ENCODE data around the gene TPSAB1.
A peak's percentile ranks its signal among the peaks of the same experiment; 100 is the strongest.

TPSAB1 gene

GRCh38 chr16:1279081-1279944 lies 38.8 kb downstream of the TPSAB1 start:
- peaks cover 5% of the 10 kb centered on the region for H3K27me3 ChIP-seq (ENCODE audit: insufficient read depth, poor library complexity, severe bottlenecking)
- DNase-seq (ENCODE audit: low spot score) (peak; percentile 61), ATAC-seq (ENCODE audit: low read depth) (no peak)
- no peaks in the 10 kb centered on the region for H3K9me3 ChIP-seq (ENCODE audit: severe bottlenecking)
- no peaks in the 10 kb centered on the region for H3K36me3 ChIP-seq (ENCODE audit: low read depth)
- TF ChIP-seq CTCF (IDR thresholded peaks at IDR 0.05; ENCODE audit: poor library complexity, severe bottlenecking): no peak
- no peaks in the 10 kb centered on the region for H3K4me1 ChIP-seq (ENCODE audit: insufficient read depth, poor library complexity, severe bottlenecking)
- no peak overlapping the region for H3K4me3 ChIP-seq (ENCODE audit: severe bottlenecking)
- no peak overlapping the region for H3K27ac ChIP-seq (ENCODE audit: poor library complexity, severe bottlenecking)

GRCh38 chr16:1279945-1280589 lies 39.6 kb downstream of the TPSAB1 start:
- H3K27me3 ChIP-seq (ENCODE audit: insufficient read depth, poor library complexity, severe bottlenecking): peaks cover 6% of the 10 kb centered on the region
- no peak overlapping the region for H3K27ac ChIP-seq (ENCODE audit: poor library complexity, severe bottlenecking)
- ATAC-seq (ENCODE audit: low read depth) (no peak), DNase-seq (ENCODE audit: low spot score) (peak; percentile 58)
- no peak overlapping the region for H3K4me3 ChIP-seq (ENCODE audit: severe bottlenecking)
- H3K36me3 ChIP-seq (ENCODE audit: low read depth): no peaks in the 10 kb centered on the region
- no peak for TF ChIP-seq CTCF (IDR thresholded peaks at IDR 0.05; ENCODE audit: poor library complexity, severe bottlenecking)
- no peaks in the 10 kb centered on the region for H3K9me3 ChIP-seq (ENCODE audit: severe bottlenecking)
- H3K4me1 ChIP-seq (ENCODE audit: insufficient read depth, poor library complexity, severe bottlenecking): no peaks in the 10 kb centered on the region

- DNase-seq (ENCODE audit: low spot score): no peak
- peaks cover 10% of the 10 kb centered on the region for H3K27me3 ChIP-seq (ENCODE audit: insufficient read depth, poor library complexity, severe bottlenecking)
- H3K36me3 ChIP-seq (ENCODE audit: low read depth): no peaks in the 10 kb centered on the region
- H3K4me1 ChIP-seq (ENCODE audit: insufficient read depth, poor library complexity, severe bottlenecking): no peaks in the 10 kb centered on the region
- H3K9me3 ChIP-seq (ENCODE audit: severe bottlenecking): no peaks in the 10 kb centered on the region
- no peak overlapping the region for H3K27ac ChIP-seq (ENCODE audit: poor library complexity, severe bottlenecking)
- no peak for TF ChIP-seq CTCF (IDR thresholded peaks at IDR 0.05; ENCODE audit: poor library complexity, severe bottlenecking)
- H3K4me3 ChIP-seq (ENCODE audit: severe bottlenecking): no peak overlapping the region
- no peak for ATAC-seq (ENCODE audit: low read depth)
Observed at GRCh38 chr16:1280783-1281182, 40.3 kb downstream of the TPSAB1 start.

GRCh38 chr16:1281517-1281916 lies 41.0 kb downstream of the TPSAB1 start:
- Histone ChIP-seq H3K4me3 (ENCODE audit: severe bottlenecking) (no peak overlapping the region), H3K9me3 (ENCODE audit: severe bottlenecking) (no peaks in the 10 kb centered on the region), H3K27ac (ENCODE audit: poor library complexity, severe bottlenecking) (no peak overlapping the region), H3K27me3 (ENCODE audit: insufficient read depth, poor library complexity, severe bottlenecking) (peaks cover 16% of the 10 kb centered on the region), H3K36me3 (ENCODE audit: low read depth) (no peaks in the 10 kb centered on the region), H3K4me1 (ENCODE audit: insufficient read depth, poor library complexity, severe bottlenecking) (no peaks in the 10 kb centered on the region)
- DNase-seq (ENCODE audit: low spot score): peak; percentile 50
- TF ChIP-seq CTCF (IDR thresholded peaks at IDR 0.05; ENCODE audit: poor library complexity, severe bottlenecking): no peak
- no peak for ATAC-seq (ENCODE audit: low read depth)
